Effector memory CD4-positive, alpha-beta T cell (primary cell): ENCODE data around the gene RASA2.

ENCODE experiments used
- DNase-seq, 3 donors: peaks; one replicate each; pipeline ENCODE4 v3.0.0-alpha.2; 2020
- H3K27ac ChIP-seq: 2 replicates; pipeline ENCODE4 v1.7.0; 2013; ENCODE audit warnings: mild to moderate bottlenecking, low read length, moderate library complexity; ENCODE audit not compliant: insufficient read depth, poor library complexity, severe bottlenecking
- H3K27me3 ChIP-seq: replicated peaks from 2 replicates; pipeline ENCODE4 v1.7.0; 2013; ENCODE audit warnings: mild to moderate bottlenecking, low read length; ENCODE audit not compliant: insufficient read depth, control insufficient read depth, poor library complexity, severe bottlenecking
- H3K36me3 ChIP-seq: 2 replicates; pipeline ENCODE4 v1.7.0; 2013; ENCODE audit warnings: mild to moderate bottlenecking, low read length, moderate library complexity; ENCODE audit not compliant: control insufficient read depth, insufficient read depth
- H3K4me1 ChIP-seq: 2 replicates; pipeline ENCODE4 v1.7.0; 2013; ENCODE audit warnings: low read length, mild to moderate bottlenecking; ENCODE audit not compliant: control insufficient read depth, insufficient read depth, poor library complexity, severe bottlenecking
- H3K4me3 ChIP-seq: 2 replicates; pipeline ENCODE4 v1.7.0; 2013; ENCODE audit warnings: low read length, low read depth, mild to moderate bottlenecking; ENCODE audit not compliant: insufficient read depth, poor library complexity, severe bottlenecking
- H3K9me3 ChIP-seq: 2 replicates; pipeline ENCODE4 v1.7.0; 2013; ENCODE audit warnings: mild to moderate bottlenecking, low read length, moderate library complexity; ENCODE audit not compliant: control insufficient read depth

RASA2 gene

GRCh38 chr3:141508067-141508436, 21.2 kb downstream of the RASA2 start:
- DNase-seq: no peak
- Histone ChIP-seq H3K4me1 (no peaks in the 10 kb centered on the region), H3K27ac (no peak overlapping the region), H3K36me3 (no peaks in the 10 kb centered on the region), H3K4me3 (no peak overlapping the region), H3K9me3 (no peaks in the 10 kb centered on the region), H3K27me3 (no peaks in the 10 kb centered on the region)

- no peak for DNase-seq
- H3K4me1 ChIP-seq: no peaks in the 10 kb centered on the region
Observed at GRCh38 chr3:141511361-141511760, 24.5 kb downstream of the RASA2 start.

GRCh38 chr3:141514382-141514781, 27.6 kb downstream of the RASA2 start:
- Histone ChIP-seq H3K27ac (no peak overlapping the region), H3K4me3 (no peak overlapping the region), H3K27me3 (no peaks in the 10 kb centered on the region), H3K4me1 (no peaks in the 10 kb centered on the region), H3K9me3 (no peaks in the 10 kb centered on the region), H3K36me3 (peaks cover 32% of the 10 kb centered on the region)
- no peak for DNase-seq

More at GRCh38 chr3:141511361-141511760, 24.5 kb downstream of the RASA2 start:
- no peak overlapping the region for H3K4me3 ChIP-seq
- H3K27me3 ChIP-seq: no peaks in the 10 kb centered on the region
- no peak overlapping the region for H3K27ac ChIP-seq
- H3K36me3 ChIP-seq: peaks cover 16% of the 10 kb centered on the region
- H3K9me3 ChIP-seq: no peaks in the 10 kb centered on the region

GRCh38 chr3:141519587-141519986, 32.8 kb downstream of the RASA2 start:
- no peak overlapping the region for H3K4me3 ChIP-seq
- no peaks in the 10 kb centered on the region for H3K9me3 ChIP-seq
- DNase-seq: no peak
- H3K27me3 ChIP-seq: no peaks in the 10 kb centered on the region
- H3K36me3 ChIP-seq: peaks cover 30% of the 10 kb centered on the region
- H3K27ac ChIP-seq: no peak overlapping the region
- H3K4me1 ChIP-seq: no peaks in the 10 kb centered on the region

GRCh38 chr3:141521781-141522180, 35.0 kb downstream of the RASA2 start:
- H3K9me3 ChIP-seq: no peaks in the 10 kb centered on the region
- peaks cover 19% of the 10 kb centered on the region for H3K36me3 ChIP-seq
- no peak overlapping the region for H3K27ac ChIP-seq
- no peak overlapping the region for H3K4me3 ChIP-seq
- no peaks in the 10 kb centered on the region for H3K27me3 ChIP-seq
- no peak for DNase-seq
- H3K4me1 ChIP-seq: no peaks in the 10 kb centered on the region

- no peak for DNase-seq
- H3K4me1 ChIP-seq: no peaks in the 10 kb centered on the region
- no peak overlapping the region for H3K27ac ChIP-seq
- H3K9me3 ChIP-seq: no peaks in the 10 kb centered on the region
- H3K36me3 ChIP-seq: peaks cover 7% of the 10 kb centered on the region
- no peak overlapping the region for H3K4me3 ChIP-seq
- H3K27me3 ChIP-seq: no peaks in the 10 kb centered on the region
Observed at GRCh38 chr3:141523615-141524375, 37.0 kb downstream of the RASA2 start.

- Histone ChIP-seq H3K4me3 (no peak overlapping the region), H3K27me3 (no peaks in the 10 kb centered on the region), H3K4me1 (peaks cover 4% of the 10 kb centered on the region), H3K36me3 (peaks cover 7% of the 10 kb centered on the region), H3K27ac (peak overlapping the region; percentile 22), H3K9me3 (no peaks in the 10 kb centered on the region)
- DNase-seq: no peak
Observed at GRCh38 chr3:141524988-141525387, 38.2 kb downstream of the RASA2 start.

GRCh38 chr3:141525814-141526213, 39.0 kb downstream of the RASA2 start:
- Histone ChIP-seq H3K9me3 (no peaks in the 10 kb centered on the region), H3K27me3 (no peaks in the 10 kb centered on the region), H3K4me3 (no peak overlapping the region), H3K27ac (no peak overlapping the region), H3K36me3 (peaks cover 7% of the 10 kb centered on the region), H3K4me1 (peaks cover 8% of the 10 kb centered on the region)
- DNase-seq: no peak

- H3K27ac ChIP-seq: no peak overlapping the region
- H3K4me1 ChIP-seq: peaks cover 8% of the 10 kb centered on the region
- DNase-seq: no peak
- peaks cover 9% of the 10 kb centered on the region for H3K36me3 ChIP-seq
- H3K27me3 ChIP-seq: no peaks in the 10 kb centered on the region
- no peaks in the 10 kb centered on the region for H3K9me3 ChIP-seq
- H3K4me3 ChIP-seq: no peak overlapping the region
Observed at GRCh38 chr3:141526709-141527108, 39.9 kb downstream of the RASA2 start.

GRCh38 chr3:141528800-141529199, 42.0 kb downstream of the RASA2 start:
- no peak for DNase-seq
- peaks cover 8% of the 10 kb centered on the region for H3K4me1 ChIP-seq
- H3K4me3 ChIP-seq: no peak overlapping the region
- no peaks in the 10 kb centered on the region for H3K27me3 ChIP-seq
- no peak overlapping the region for H3K27ac ChIP-seq
- peaks cover 5% of the 10 kb centered on the region for H3K36me3 ChIP-seq
- no peaks in the 10 kb centered on the region for H3K9me3 ChIP-seq
